Upper lobe of left lung (tissue), 4 donors: ENCODE measurements around the gene COTL1.

Source experiments
- POLR2A ChIP-seq, 4 donors: fragments of 450-650 bp; IDR thresholded peaks; one replicate each; pipeline ENCODE4 v1.5.1; 2016 to 2017; ENCODE audit warnings: antibody characterized with exemption in 4 of 4, mild to moderate bottlenecking in 2 of 4
- POLR2AphosphoS5 ChIP-seq, 2 donors: sonication (generic); formaldehyde crosslinking; IDR thresholded peaks; one replicate each; pipeline ENCODE4 v1.5.1; 2017; ENCODE audit warnings: antibody characterized with exemption in 2 of 2
- TF ChIP-seq, protein P1 (sequence below), 6 experiments: fragments of 450-650 bp in 4 of 6; fragments of 200-600 bp in 2 of 6; sonication (generic) in 2 of 6; IDR thresholded peaks; one replicate each; pipeline ENCODE4 v1.5.1; 2016 to 2019; ENCODE audit warnings: antibody characterized with exemption in 6 of 6

DNA sequence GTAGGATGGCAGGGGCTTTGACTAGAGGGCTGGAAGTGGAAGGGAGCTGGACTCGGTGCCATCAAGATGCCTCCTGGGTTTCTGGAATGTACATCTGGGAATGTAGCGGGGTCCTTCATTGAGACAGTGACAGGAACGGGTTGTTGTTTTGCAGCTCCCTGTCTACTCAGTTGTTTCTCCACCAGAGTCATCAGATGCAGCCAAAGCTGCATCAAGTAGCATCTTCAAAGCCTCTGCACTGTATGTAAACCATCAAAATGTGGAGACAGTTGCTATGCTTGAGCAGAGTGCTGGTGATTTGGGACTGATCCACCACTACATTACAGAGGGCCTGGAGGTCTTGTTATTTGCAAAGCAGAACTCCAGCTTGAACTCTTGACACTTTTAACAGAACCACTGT lies 88.3 kb downstream of the COTL1 start:
- TF ChIP-seq, protein P1, sequence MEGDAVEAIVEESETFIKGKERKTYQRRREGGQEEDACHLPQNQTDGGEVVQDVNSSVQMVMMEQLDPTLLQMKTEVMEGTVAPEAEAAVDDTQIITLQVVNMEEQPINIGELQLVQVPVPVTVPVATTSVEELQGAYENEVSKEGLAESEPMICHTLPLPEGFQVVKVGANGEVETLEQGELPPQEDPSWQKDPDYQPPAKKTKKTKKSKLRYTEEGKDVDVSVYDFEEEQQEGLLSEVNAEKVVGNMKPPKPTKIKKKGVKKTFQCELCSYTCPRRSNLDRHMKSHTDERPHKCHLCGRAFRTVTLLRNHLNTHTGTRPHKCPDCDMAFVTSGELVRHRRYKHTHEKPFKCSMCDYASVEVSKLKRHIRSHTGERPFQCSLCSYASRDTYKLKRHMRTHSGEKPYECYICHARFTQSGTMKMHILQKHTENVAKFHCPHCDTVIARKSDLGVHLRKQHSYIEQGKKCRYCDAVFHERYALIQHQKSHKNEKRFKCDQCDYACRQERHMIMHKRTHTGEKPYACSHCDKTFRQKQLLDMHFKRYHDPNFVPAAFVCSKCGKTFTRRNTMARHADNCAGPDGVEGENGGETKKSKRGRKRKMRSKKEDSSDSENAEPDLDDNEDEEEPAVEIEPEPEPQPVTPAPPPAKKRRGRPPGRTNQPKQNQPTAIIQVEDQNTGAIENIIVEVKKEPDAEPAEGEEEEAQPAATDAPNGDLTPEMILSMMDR (IDR thresholded peaks at IDR 0.05), result no peak
- no peak for TF ChIP-seq POLR2A (IDR thresholded peaks at IDR 0.05)
- no peak for TF ChIP-seq POLR2AphosphoS5 (IDR thresholded peaks at IDR 0.05)
